ENCODE data around the gene TBCCD1.
A peak's percentile ranks its signal among the peaks of the same experiment; 100 is the strongest.
"Not testable (repeated sequence)": the region's sequence is repeated elsewhere in the genome, so short reads cannot be mapped to it uniquely, and the experiment has no call there.

The TBCCD1 gene

DNA sequence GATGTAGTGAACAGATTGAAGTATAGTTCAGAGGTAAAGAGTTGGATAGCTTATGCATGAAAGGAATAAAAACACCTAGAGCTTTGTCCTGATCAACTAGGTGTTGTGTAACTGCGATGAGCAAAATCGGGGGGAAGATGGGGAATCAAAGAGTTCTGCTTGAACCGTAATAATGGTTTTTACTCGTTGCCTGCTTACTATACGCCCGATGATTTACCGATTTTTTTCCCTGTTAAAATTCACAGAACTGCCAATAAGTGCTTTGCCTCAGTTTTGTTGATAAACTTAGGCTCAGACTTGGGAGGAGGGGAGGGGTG is 2.6 kb upstream of the TBCCD1 start:
- ChIA-PET POLR2A (interaction anchor here (0.7 to 1.0 kb wide), 4 partner anchors 9 to 214 kb away, joined by 3 to 5 read pairs (median 4); partner anchors contain the start of gene EIF4A2), CTCF (no interaction called here)
- DNase-seq (ENCODE audit: extremely low spot score) = no peak
- TF ChIP-seq FOXM1 (IDR thresholded peaks at IDR 0.05; ENCODE audit: borderline replicate concordance) (no peak), BHLHE40 (IDR thresholded peaks at IDR 0.05; ENCODE audit: borderline replicate concordance) (no peak), LEF1 (IDR thresholded peaks at IDR 0.05; ENCODE audit: borderline replicate concordance) (no peak), ELF4 (IDR thresholded peaks at IDR 0.05) (no peak)
- TF ChIP-seq, protein P1, sequence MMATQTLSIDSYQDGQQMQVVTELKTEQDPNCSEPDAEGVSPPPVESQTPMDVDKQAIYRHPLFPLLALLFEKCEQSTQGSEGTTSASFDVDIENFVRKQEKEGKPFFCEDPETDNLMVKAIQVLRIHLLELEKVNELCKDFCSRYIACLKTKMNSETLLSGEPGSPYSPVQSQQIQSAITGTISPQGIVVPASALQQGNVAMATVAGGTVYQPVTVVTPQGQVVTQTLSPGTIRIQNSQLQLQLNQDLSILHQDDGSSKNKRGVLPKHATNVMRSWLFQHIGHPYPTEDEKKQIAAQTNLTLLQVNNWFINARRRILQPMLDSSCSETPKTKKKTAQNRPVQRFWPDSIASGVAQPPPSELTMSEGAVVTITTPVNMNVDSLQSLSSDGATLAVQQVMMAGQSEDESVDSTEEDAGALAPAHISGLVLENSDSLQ (IDR thresholded peaks at IDR 0.05) = no peak

DNA sequence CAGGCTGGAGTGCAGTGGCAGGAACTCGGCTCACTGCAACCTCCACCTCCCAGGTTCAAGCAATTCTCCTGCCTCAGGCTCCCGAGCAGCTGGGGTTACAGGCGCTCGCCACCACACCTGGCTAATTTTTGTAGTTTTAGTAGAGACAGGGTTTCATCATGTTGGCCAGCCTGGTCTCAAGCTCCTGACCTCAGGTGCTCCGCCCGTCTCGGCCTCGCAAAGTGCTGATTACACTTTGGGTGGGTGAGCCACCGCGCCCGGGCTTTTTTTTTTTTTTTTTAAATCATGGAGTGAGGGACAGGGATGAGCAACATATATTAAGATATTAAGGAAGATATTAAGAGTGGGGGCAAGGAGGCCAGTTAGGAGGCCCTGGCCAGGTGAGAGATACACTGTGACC is 2.2 kb upstream of the TBCCD1 start:
- CTCF ChIA-PET, POLR2A ChIA-PET: not testable (repeated sequence)

DNA sequence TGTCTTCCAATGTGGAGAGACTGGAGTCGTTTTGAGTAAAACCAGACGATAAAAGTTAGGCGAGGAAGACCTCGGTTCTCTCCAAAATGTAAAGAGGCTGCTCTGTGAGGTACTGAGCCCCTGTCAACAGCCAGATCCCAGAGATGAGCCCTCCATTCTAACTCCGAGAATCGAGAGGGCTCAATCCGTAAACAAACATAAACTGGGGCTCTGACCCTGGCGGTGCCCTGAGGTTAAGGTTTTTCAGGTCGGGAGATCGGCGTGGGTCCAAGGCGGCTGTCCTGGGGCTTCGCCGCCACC is 417 bp downstream of the TBCCD1 start:
- DNase-seq (ENCODE audit: extremely low spot score) = peak; percentile 9
- TF ChIP-seq BHLHE40 (IDR thresholded peaks at IDR 0.05; ENCODE audit: borderline replicate concordance) (no peak), FOXA1 (IDR thresholded peaks at IDR 0.05) (no peak), FOXK2 (IDR thresholded peaks at IDR 0.05) (no peak), LEF1 (IDR thresholded peaks at IDR 0.05; ENCODE audit: borderline replicate concordance) (no peak), FOXM1 (IDR thresholded peaks at IDR 0.05; ENCODE audit: borderline replicate concordance) (no peak), SUZ12 (IDR thresholded peaks at IDR 0.05) (no peak), SP1 (IDR thresholded peaks at IDR 0.05) (no peak), L3MBTL2 (conservative IDR thresholded peaks at IDR 0.05) (no peak), HDGF (IDR thresholded peaks at IDR 0.05; ENCODE audit: borderline replicate concordance) (no peak), NFRKB (IDR thresholded peaks at IDR 0.05) (no peak), ZNF384 (IDR thresholded peaks at IDR 0.05) (no peak), TARDBP (IDR thresholded peaks at IDR 0.05) (no peak), ARNT (IDR thresholded peaks at IDR 0.05) (no peak), ELF4 (IDR thresholded peaks at IDR 0.05) (no peak)
- TF ChIP-seq, protein P1 (IDR thresholded peaks at IDR 0.05) = no peak
- CTCF ChIA-PET = no interaction called here
- POLR2A ChIA-PET = interaction anchor here (1.0 kb wide), 2 partner anchors 25 to 47 kb away, joined by 3 read pairs; no protein-coding TSS in a partner anchor

More for the DNA sequence above, 2.2 kb upstream of the TBCCD1 start:
- DNase-seq (ENCODE audit: extremely low spot score) = not testable (repeated sequence)

DNA sequence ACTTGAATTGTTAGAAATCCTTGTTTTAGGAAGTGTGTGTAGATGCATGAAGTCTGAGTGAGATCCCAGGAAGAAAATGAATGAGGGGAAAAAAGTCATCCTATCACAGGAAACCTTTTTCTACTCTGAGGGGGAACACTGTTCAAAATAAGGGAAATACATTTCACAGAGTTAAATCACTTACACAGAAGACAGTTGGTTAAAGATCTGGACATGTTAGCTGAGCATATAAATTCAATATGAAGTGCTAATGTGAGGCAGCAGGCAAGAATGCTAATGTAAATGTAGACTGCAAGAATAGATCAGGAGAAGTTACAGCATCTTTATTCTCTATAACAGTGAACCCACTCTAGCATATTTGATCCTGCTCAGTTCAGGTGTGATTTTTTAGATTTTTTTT is 2.6 kb downstream of the TBCCD1 start:
- CTCF ChIA-PET = no interaction called here

DNA sequence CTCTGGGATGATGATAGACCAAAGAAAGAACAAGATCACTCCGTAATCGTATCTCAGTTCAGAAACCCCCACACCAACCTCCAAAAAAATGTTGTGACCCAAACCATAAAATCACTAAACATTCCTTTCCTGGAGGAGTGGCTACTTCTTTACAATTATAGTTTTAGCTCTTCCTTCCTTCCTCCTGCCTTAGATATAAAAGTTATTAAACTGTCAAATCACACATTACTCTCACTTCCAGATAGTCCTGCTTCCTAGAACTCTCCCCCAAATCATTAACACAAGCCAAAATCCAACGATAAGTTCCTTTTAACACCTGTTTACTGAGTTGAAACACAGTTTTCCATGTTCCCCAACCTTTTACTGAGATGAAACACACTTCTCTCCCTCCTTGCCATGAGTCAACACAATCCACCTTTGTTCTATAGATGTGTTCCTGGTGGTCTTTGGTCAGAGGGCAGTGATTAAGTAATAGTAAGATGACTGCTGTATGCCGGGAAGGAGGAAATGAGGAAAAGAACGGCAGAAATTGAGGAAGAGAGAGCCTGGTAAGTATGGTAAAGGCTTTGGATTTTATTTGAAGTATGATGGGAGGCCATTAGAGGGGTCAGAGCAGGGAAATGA is 14.6 kb downstream of the TBCCD1 start:
- CTCF ChIA-PET = interaction anchor here (0.6 kb wide), 1 partner anchor 607 kb away, joined by 5 read pairs; no protein-coding TSS in a partner anchor
- no peak for DNase-seq (ENCODE audit: extremely low spot score)
- POLR2A ChIA-PET = no interaction called here

More for the DNA sequence above, 2.6 kb downstream of the TBCCD1 start:
- no peak for TF ChIP-seq NFRKB (IDR thresholded peaks at IDR 0.05)
- TF ChIP-seq, protein P1 (IDR thresholded peaks at IDR 0.05) = no peak
- TF ChIP-seq LEF1 (IDR thresholded peaks at IDR 0.05; ENCODE audit: borderline replicate concordance) = no peak
- TF ChIP-seq ZNF384 (IDR thresholded peaks at IDR 0.05) = no peak
- no peak for TF ChIP-seq FOXA1 (IDR thresholded peaks at IDR 0.05)
- TF ChIP-seq SP1 (IDR thresholded peaks at IDR 0.05) = no peak
- TF ChIP-seq CTBP1 (IDR thresholded peaks at IDR 0.05; ENCODE audit: borderline replicate concordance) = no peak
- no peak for DNase-seq (ENCODE audit: extremely low spot score)
- POLR2A ChIA-PET = no interaction called here

DNA sequence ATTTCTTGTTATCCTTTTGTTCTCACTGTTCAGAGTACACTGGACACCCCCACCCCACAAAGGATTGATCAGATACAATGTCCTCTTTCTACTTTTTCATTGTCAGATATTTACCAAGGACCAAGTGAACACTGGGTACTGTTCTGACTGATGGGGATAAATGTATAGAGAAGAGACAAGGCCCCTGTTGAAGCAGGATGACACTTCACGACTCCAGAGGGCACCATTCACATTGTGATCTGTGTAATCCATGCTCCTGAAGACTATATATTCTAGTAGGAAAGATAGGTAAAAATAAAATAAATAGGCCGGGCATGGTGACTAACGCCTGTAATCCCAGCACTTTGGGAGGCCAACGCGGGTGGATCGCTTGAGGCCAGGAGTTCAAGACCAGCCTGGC is 15.8 kb downstream of the TBCCD1 start:
- ChIA-PET POLR2A (no interaction called here), CTCF (no interaction called here)
- DNase-seq (ENCODE audit: extremely low spot score) = no peak
- TF ChIP-seq SUZ12 (IDR thresholded peaks at IDR 0.05) (no peak), ELF4 (IDR thresholded peaks at IDR 0.05) (no peak), NFRKB (IDR thresholded peaks at IDR 0.05) (no peak), TARDBP (IDR thresholded peaks at IDR 0.05) (no peak), FOXA1 (IDR thresholded peaks at IDR 0.05) (no peak), ZNF384 (IDR thresholded peaks at IDR 0.05) (no peak), HDGF (IDR thresholded peaks at IDR 0.05; ENCODE audit: borderline replicate concordance) (no peak), CTBP1 (IDR thresholded peaks at IDR 0.05; ENCODE audit: borderline replicate concordance) (no peak), BHLHE40 (IDR thresholded peaks at IDR 0.05; ENCODE audit: borderline replicate concordance) (no peak), ARNT (IDR thresholded peaks at IDR 0.05) (no peak), SP1 (IDR thresholded peaks at IDR 0.05) (no peak), L3MBTL2 (conservative IDR thresholded peaks at IDR 0.05) (no peak)
- TF ChIP-seq, protein P1 (IDR thresholded peaks at IDR 0.05) = no peak

More for the DNA sequence above, 14.6 kb downstream of the TBCCD1 start:
- TF ChIP-seq HDGF (IDR thresholded peaks at IDR 0.05; ENCODE audit: borderline replicate concordance) (no peak), NFRKB (IDR thresholded peaks at IDR 0.05) (no peak), FOXK2 (IDR thresholded peaks at IDR 0.05) (no peak), CTBP1 (IDR thresholded peaks at IDR 0.05; ENCODE audit: borderline replicate concordance) (no peak), TARDBP (IDR thresholded peaks at IDR 0.05) (no peak), SP1 (IDR thresholded peaks at IDR 0.05) (no peak), ZNF384 (IDR thresholded peaks at IDR 0.05) (no peak), FOXA1 (IDR thresholded peaks at IDR 0.05) (no peak), ARNT (IDR thresholded peaks at IDR 0.05) (no peak)

All from HEK293T (cell line).